ENCODE data around the gene ERMARD. TPM values are rescaled to one million over a fixed set of nuclear protein-coding genes. Genes with fewer than 3 reads are reported as not detected.

The ERMARD gene
- total RNA-seq, 1 experiment from 2014 or later: 17.7 TPM

- Mint-ChIP-seq H3K27ac (no peak overlapping the region), H3K4me1 (no peaks in the 10 kb centered on the region), H3K4me3 (no peak overlapping the region), H3K27me3 (ENCODE audit: low read depth) (no peaks in the 10 kb centered on the region), H3K36me3 (peaks cover 21% of the 10 kb centered on the region), H3K9me3 (peaks cover 4% of the 10 kb centered on the region)
- no peak for DNase-seq (ENCODE audit: low spot score)
- no peak for TF ChIP-seq ZNF138 (CRISPR knock-in tag; conservative IDR thresholded peaks at IDR 0.05)
- no peak for TF ChIP-seq TEAD4 (CRISPR knock-in tag; IDR thresholded peaks at IDR 0.05)
- TF ChIP-seq ZNF423 (CRISPR knock-in tag; IDR thresholded peaks at IDR 0.05): no peak
- TF ChIP-seq TCF7 (CRISPR knock-in tag; IDR thresholded peaks at IDR 0.05; ENCODE audit: low read depth): no peak
- no peak for TF ChIP-seq IRF1 (CRISPR knock-in tag; IDR thresholded peaks at IDR 0.05)
- ATAC-seq: no peak
- ChIA-PET CTCF (no interaction called here), POLR2A (no interaction called here)
These were observed 32.0 kb downstream of the ERMARD start for GRCh38 chr6:169783401-169783800.

GRCh38 chr6:169783971-169784820, 32.8 kb downstream of the ERMARD start:
- Mint-ChIP-seq H3K4me3 (no peak overlapping the region), H3K9me3 (peaks cover 4% of the 10 kb centered on the region), H3K4me1 (0 out of 2 replicates have a peak, but pooled peaks cover 3% of the 10 kb centered on the region), H3K36me3 (peaks cover 21% of the 10 kb centered on the region), H3K27me3 (ENCODE audit: low read depth) (peaks cover 4% of the 10 kb centered on the region), H3K27ac (no peak overlapping the region)
- TF ChIP-seq NR3C1 (CRISPR knock-in tag; conservative IDR thresholded peaks at IDR 0.05; ENCODE audit: low read depth): no peak
- no peak for TF ChIP-seq SP1 (CRISPR knock-in tag; conservative IDR thresholded peaks at IDR 0.05)
- no peak for TF ChIP-seq ZNF671 (CRISPR knock-in tag; IDR thresholded peaks at IDR 0.05)
- no peak for TF ChIP-seq ZNF219 (CRISPR knock-in tag; IDR thresholded peaks at IDR 0.05; ENCODE audit: borderline replicate concordance)
- no peak for TF ChIP-seq CREB1 (CRISPR knock-in tag; IDR thresholded peaks at IDR 0.05)
- no peak for TF ChIP-seq GABPB1 (CRISPR knock-in tag; IDR thresholded peaks at IDR 0.05)
- TF ChIP-seq TEAD1 (CRISPR knock-in tag; IDR thresholded peaks at IDR 0.05): no peak
- no peak for TF ChIP-seq ESRRA (CRISPR knock-in tag; IDR thresholded peaks at IDR 0.05; ENCODE audit: borderline replicate concordance)
- no peak for TF ChIP-seq ZBTB21 (CRISPR knock-in tag; IDR thresholded peaks at IDR 0.05; ENCODE audit: borderline replicate concordance)
- ATAC-seq (no peak), DNase-seq (ENCODE audit: low spot score) (no peak)
- ChIA-PET CTCF (no interaction called here), POLR2A (no interaction called here)

- Mint-ChIP-seq H3K4me3 (no peak overlapping the region), H3K9me3 (peaks cover 4% of the 10 kb centered on the region), H3K27ac (no peak overlapping the region), H3K4me1 (peaks cover 9% of the 10 kb centered on the region; the same call in 1 of the 2 replicates), H3K36me3 (peaks cover 21% of the 10 kb centered on the region), H3K27me3 (ENCODE audit: low read depth) (peaks cover 11% of the 10 kb centered on the region)
- DNase-seq (ENCODE audit: low spot score) (no peak), ATAC-seq (no peak)
- ChIA-PET POLR2A (no interaction called here), CTCF (no interaction called here)
- TF ChIP-seq ATF2 (CRISPR knock-in tag; IDR thresholded peaks at IDR 0.05; ENCODE audit: borderline replicate concordance, low read depth) (no peak), KAT7 (CRISPR knock-in tag; IDR thresholded peaks at IDR 0.05; ENCODE audit: borderline replicate concordance) (no peak), ESRRA (CRISPR knock-in tag; IDR thresholded peaks at IDR 0.05; ENCODE audit: borderline replicate concordance) (no peak), RELA (CRISPR knock-in tag; IDR thresholded peaks at IDR 0.05; ENCODE audit: borderline replicate concordance) (no peak), FOXP4 (CRISPR knock-in tag; IDR thresholded peaks at IDR 0.05) (no peak), CBFB (CRISPR knock-in tag; IDR thresholded peaks at IDR 0.05; ENCODE audit: low read depth) (no peak), FOXP1 (CRISPR knock-in tag; IDR thresholded peaks at IDR 0.05; ENCODE audit: borderline replicate concordance) (no peak), ZNF232 (CRISPR knock-in tag; IDR thresholded peaks at IDR 0.05) (no peak), ZNF423 (CRISPR knock-in tag; IDR thresholded peaks at IDR 0.05) (no peak), ZNF317 (CRISPR knock-in tag; IDR thresholded peaks at IDR 0.05; ENCODE audit: borderline replicate concordance, low read depth) (no peak), SMAD4 (CRISPR knock-in tag; IDR thresholded peaks at IDR 0.05) (no peak), SOX15 (CRISPR knock-in tag; IDR thresholded peaks at IDR 0.05) (no peak), GRHL2 (CRISPR knock-in tag; IDR thresholded peaks at IDR 0.05; ENCODE audit: insufficient replicate concordance, severe bottlenecking) (no peak), IRF2 (CRISPR knock-in tag; IDR thresholded peaks at IDR 0.05; ENCODE audit: borderline replicate concordance, low read depth) (no peak), NFATC4 (CRISPR knock-in tag; IDR thresholded peaks at IDR 0.05) (no peak)
These were observed 33.5 kb downstream of the ERMARD start for GRCh38 chr6:169784821-169785340.

Data from WTC11 (cell line).